ENCODE measurements around the gene FPGS.

- TF ChIP-seq CTCF (IDR thresholded peaks at IDR 0.05) = no peak
- TF ChIP-seq SIN3A (IDR thresholded peaks at IDR 0.05; ENCODE audit: borderline replicate concordance, low read depth, low read length) = no peak
- no peak for TF ChIP-seq NFIC (IDR thresholded peaks at IDR 0.05; ENCODE audit: borderline replicate concordance)
- no peak for TF ChIP-seq GABPA (IDR thresholded peaks at IDR 0.05; ENCODE audit: low read depth)
- no peak for TF ChIP-seq RCOR1 (IDR thresholded peaks at IDR 0.05; ENCODE audit: low read length)
- no peak for TF ChIP-seq POLR2AphosphoS5 (IDR thresholded peaks at IDR 0.05; ENCODE audit: low read depth, low read length)
- no peak for TF ChIP-seq MXI1 (IDR thresholded peaks at IDR 0.05; ENCODE audit: low read depth, low read length)
These were observed 25.8 kb upstream of the FPGS start for GRCh38 chr9:127776924-127777289.
